RPMI7951 (cell line): ENCODE measurements around the gene MARCHF5. TPM values are rescaled to one million over a fixed set of nuclear protein-coding genes. Genes with fewer than 3 reads are reported as not detected.
"Not testable (repeated sequence)": the region's sequence is repeated elsewhere in the genome, so short reads cannot be mapped to it uniquely, and the experiment has no call there.

Experiments used
- DNase-seq: peaks from one replicate; pipeline ENCODE4 v3.0.0-alpha.2; 2012; ENCODE audit warnings: low read depth
- total RNA-seq: library from RNA; depleted of rRNA; stranded (reverse); fragments of >200 nt; shearing (Covaris generic); gene quantifications from 2 replicates; pipeline ENCODE4 v1.2.3, GENCODE V29; 2014; rRNA removed

The MARCHF5 gene
- total RNA-seq, 1 experiment from 2014 or later, result 12.3 TPM

DNA sequence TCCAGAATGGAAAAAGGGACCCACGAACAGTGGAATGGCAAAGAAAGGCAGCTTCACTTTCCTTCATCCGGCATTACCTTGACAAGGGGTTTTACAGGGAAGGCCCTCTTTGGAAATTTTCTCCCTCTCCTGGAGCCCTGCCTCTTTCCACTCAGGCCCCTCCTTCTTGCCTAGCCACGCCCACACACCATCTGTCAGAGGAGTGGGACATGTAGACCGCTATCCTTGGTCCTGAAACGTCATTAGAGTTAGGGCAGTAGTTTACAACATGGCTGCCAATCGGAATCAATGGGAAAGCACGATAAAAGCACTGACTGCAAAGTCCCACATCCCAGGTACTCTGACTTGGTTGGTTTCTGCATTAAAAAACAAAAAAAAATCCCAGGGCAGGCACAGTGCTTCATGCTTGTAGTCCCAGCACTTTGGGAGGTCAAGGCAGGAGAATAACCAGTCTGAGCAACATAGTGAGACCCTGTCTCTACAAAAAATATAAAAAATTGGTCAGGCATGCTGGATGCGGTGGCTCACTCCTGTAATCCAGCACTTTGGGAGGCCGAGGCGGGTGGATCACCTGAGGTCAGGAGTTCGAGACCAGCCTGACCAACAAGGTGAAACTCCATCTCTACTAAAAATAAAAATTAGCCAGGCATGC is 96.4 kb downstream of the MARCHF5 start:
- DNase-seq, result peak; percentile 69

DNA sequence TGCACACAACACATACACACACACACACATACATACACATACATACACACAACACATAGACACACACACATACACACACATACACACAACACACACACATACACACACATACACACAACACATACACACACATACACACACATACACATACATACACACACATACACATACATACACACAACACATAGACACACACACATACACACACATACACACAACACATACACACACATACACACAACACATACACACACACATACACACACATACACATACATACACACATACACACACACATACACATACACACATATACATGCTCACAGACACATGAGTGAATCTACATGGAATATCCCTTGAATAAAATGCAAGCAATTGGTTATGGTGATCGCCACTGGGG is 102.2 kb downstream of the MARCHF5 start:
- DNase-seq, result not testable (repeated sequence)

DNA sequence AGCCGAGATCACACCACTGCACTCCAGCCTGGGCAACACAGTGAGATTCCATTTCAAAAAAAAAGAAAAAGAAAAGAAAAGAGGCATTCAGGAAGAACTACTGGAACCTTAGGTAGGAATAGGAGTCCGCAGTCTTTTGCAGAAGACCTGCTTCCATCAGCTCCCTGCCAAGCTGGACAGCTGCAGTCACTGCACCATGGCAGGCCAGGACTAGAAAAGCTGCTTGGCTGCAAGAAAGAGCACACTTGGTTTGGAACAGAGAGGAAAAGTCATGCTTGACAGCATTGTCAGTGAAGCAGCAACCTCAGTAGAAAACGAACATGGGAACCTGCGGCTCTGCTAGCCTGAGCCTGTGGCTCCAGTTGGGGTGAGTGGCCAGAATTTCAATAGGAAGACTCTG is 104.3 kb downstream of the MARCHF5 start:
- DNase-seq, result no peak

DNA sequence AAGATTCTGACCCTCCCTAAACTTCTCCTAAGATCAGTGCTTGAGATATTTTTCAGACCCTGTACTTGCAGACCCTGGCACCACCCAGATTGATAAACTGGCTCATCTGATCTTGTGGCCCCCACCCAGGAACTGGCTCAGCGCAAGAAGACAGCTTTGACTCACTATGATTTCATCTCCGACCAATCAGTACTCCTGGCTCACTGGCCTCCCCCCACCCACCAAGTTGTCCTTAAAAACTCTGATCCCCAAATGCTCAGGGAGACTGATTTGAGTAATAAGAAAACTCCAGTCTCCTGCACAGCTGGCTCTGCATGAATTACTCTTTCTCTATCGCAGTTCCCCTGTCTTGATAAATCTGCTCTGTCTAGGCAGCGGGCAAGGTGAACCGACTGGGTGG is 111.3 kb downstream of the MARCHF5 start:
- not testable (repeated sequence) for DNase-seq

Other genes with a start within 250 kb of the MARCHF5 start
- gene CPEB3, start 89 bp upstream of the MARCHF5 start, total RNA-seq, result 0.49 and 0.72 TPM in 2 replicates